Upper lobe of left lung (tissue), 6 donors: ENCODE measurements around the gene DNASE1L1. TPM values are rescaled to one million over a fixed set of nuclear protein-coding genes. Genes with fewer than 3 reads are reported as not detected.

Experiments
- ATAC-seq, 2 donors: fragments of 200-7000 bp; cut with Tn5 transposase; one replicate each; pipeline ENCODE4 v1.9.1; 2022; ENCODE audit warnings: mild to moderate bottlenecking in 2 of 2, moderate library complexity in 2 of 2; ENCODE audit not compliant: low FRiP score in 2 of 2
- DNase-seq, 2 donors: peaks; one replicate each; pipeline ENCODE4 v3.0.0-alpha.2; 2019 to 2020
- H3K27ac ChIP-seq, 4 donors: fragments of 200-600 bp; sonication (generic); one replicate each; pipeline ENCODE4 v1.5.1; 2016 to 2019
- H3K27me3 ChIP-seq, 4 donors: fragments of 200-600 bp; sonication (generic); one replicate each; pipeline ENCODE4 v1.5.1; 2017 to 2019
- H3K36me3 ChIP-seq, 4 donors: fragments of 200-600 bp; sonication (generic); one replicate each; pipeline ENCODE4 v1.5.1; 2016 to 2019
- H3K4me1 ChIP-seq, 4 donors: fragments of 200-600 bp; sonication (generic); one replicate each; pipeline ENCODE4 v1.5.1; 2018 to 2019
- H3K4me3 ChIP-seq, 4 donors: fragments of 200-600 bp; sonication (generic); one replicate each; pipeline ENCODE4 v1.5.1; 2017 to 2019; ENCODE audit warnings: mild to moderate bottlenecking in 2 of 4, moderate library complexity in 1 of 4
- H3K9me3 ChIP-seq, 4 donors: fragments of 200-600 bp; sonication (generic); one replicate each; pipeline ENCODE4 v1.5.1; 2018 to 2019
- CTCF ChIP-seq, 6 experiments: fragments of 450-650 bp in 4 of 6; fragments of 200-600 bp in 2 of 6; sonication (generic) in 2 of 6; IDR thresholded peaks; one replicate each; pipeline ENCODE4 v1.5.1; 2016 to 2019; ENCODE audit warnings: antibody characterized with exemption in 6 of 6
- EP300 ChIP-seq, 4 donors: sonication (generic); formaldehyde crosslinking; IDR thresholded peaks; one replicate each; pipeline ENCODE4 v1.5.1; 2017; ENCODE audit warnings: antibody characterized with exemption in 4 of 4, control low read depth in 2 of 4
- POLR2A ChIP-seq, 4 donors: fragments of 450-650 bp; IDR thresholded peaks; one replicate each; pipeline ENCODE4 v1.5.1; 2016 to 2017; ENCODE audit warnings: antibody characterized with exemption in 4 of 4, mild to moderate bottlenecking in 2 of 4
- POLR2AphosphoS5 ChIP-seq, 2 donors: sonication (generic); formaldehyde crosslinking; IDR thresholded peaks; one replicate each; pipeline ENCODE4 v1.5.1; 2017; ENCODE audit warnings: antibody characterized with exemption in 2 of 2
- WGBS, 2 donors: methylation state at CpG; one replicate each; pipeline ENCODE4 v1.1.5; 2017 to 2018; 5-methylcytosine and 5-hydroxymethylcytosine counted together
- total RNA-seq, 6 donors: library from RNA; depleted of rRNA in 4 of 6; stranded (reverse); fragments of >200 nt in 4 of 6; gene quantifications; one replicate each; pipeline versions ENCODE4 v1.1.0 to v1.2.1, GENCODE V29; 2016 to 2021
- donor health status: DM: no; HTN: no; CAD: no; lungs with moderate emphysema.
- donor health status: DM: no; HTN: yes; CAD: no; lungs with severe emphysema.

The DNASE1L1 gene
- total RNA-seq, 6 donors from 2014 or later: 18.9 to 55.5 (median 48.2) TPM

- Histone ChIP-seq H3K4me3 (no peak overlapping the region), H3K27me3 (no peaks in the 10 kb centered on the region), H3K36me3 (peaks cover 7 to 68% (median 60%) of the 10 kb centered on the region in 4 donors), H3K4me1 (peaks cover 14 to 31% (median 15%) of the 10 kb centered on the region in 4 donors), H3K9me3 (peaks cover 0 to 8% (median 0%) of the 10 kb centered on the region in 4 donors), H3K27ac (peak overlapping the region in 3 of 4 donors; percentile 7 to 95 (median 27))
- DNase-seq (peak in 1 of 2 donors; percentile 51), ATAC-seq (no peak)
- TF ChIP-seq POLR2A (IDR thresholded peaks at IDR 0.05): no peak
- TF ChIP-seq POLR2AphosphoS5 (IDR thresholded peaks at IDR 0.05): no peak
- TF ChIP-seq EP300 (IDR thresholded peaks at IDR 0.05): no peak
- TF ChIP-seq CTCF (IDR thresholded peaks at IDR 0.05): no peak
- WGBS, 2 donors: 87% methylated on average over 32 of the region's 32 CpGs; no CpG with 5 or more reads in 1 of the 2 donors
Measured at GRCh38 chrX:154365997-154366665, 42.9 kb downstream of the DNASE1L1 start.

GRCh38 chrX:154365052-154365600 lies 43.9 kb downstream of the DNASE1L1 start:
- ATAC-seq (no peak), DNase-seq (peak in 1 of 2 donors; percentile 54)
- Histone ChIP-seq H3K9me3 (peaks cover 0 to under 1% (median 0%) of the 10 kb centered on the region in 4 donors), H3K4me3 (no peak overlapping the region), H3K4me1 (peaks cover 14 to 31% (median 15%) of the 10 kb centered on the region in 4 donors), H3K27me3 (no peaks in the 10 kb centered on the region), H3K36me3 (peaks cover 8 to 75% (median 65%) of the 10 kb centered on the region in 4 donors), H3K27ac (peak overlapping the region in 2 of 4 donors; percentile 6 to 27)
- TF ChIP-seq POLR2A (IDR thresholded peaks at IDR 0.05): no peak
- no peak for TF ChIP-seq CTCF (IDR thresholded peaks at IDR 0.05)
- no peak for TF ChIP-seq EP300 (IDR thresholded peaks at IDR 0.05)
- TF ChIP-seq POLR2AphosphoS5 (IDR thresholded peaks at IDR 0.05): no peak
- 85 to 100% methylated on average over 2 to 20 of the region's 20 CpGs for WGBS, 2 donors

GRCh38 chrX:154363706-154364439 lies 45.2 kb downstream of the DNASE1L1 start:
- Histone ChIP-seq H3K4me1 (peaks cover 14 to 20% (median 15%) of the 10 kb centered on the region in 4 donors), H3K9me3 (no peaks in the 10 kb centered on the region), H3K27ac (no peak overlapping the region), H3K4me3 (no peak overlapping the region), H3K27me3 (no peaks in the 10 kb centered on the region), H3K36me3 (peaks cover 16 to 87% (median 77%) of the 10 kb centered on the region in 4 donors)
- WGBS, 2 donors: 92 to 96% methylated on average over 4 to 18 of the region's 20 CpGs
- TF ChIP-seq POLR2AphosphoS5 (IDR thresholded peaks at IDR 0.05) (no peak), POLR2A (IDR thresholded peaks at IDR 0.05) (no peak), EP300 (IDR thresholded peaks at IDR 0.05) (no peak), CTCF (IDR thresholded peaks at IDR 0.05) (no peak)
- no peak for ATAC-seq
- DNase-seq: peak in 1 of 2 donors; percentile 38

GRCh38 chrX:154362085-154362742 lies 46.8 kb downstream of the DNASE1L1 start:
- WGBS, 2 donors: 92 to 100% methylated on average over 9 to 23 of the region's 30 CpGs
- Histone ChIP-seq H3K27me3 (no peaks in the 10 kb centered on the region), H3K9me3 (no peaks in the 10 kb centered on the region), H3K36me3 (peaks cover 21 to 97% (median 86%) of the 10 kb centered on the region in 4 donors), H3K4me3 (no peak overlapping the region), H3K27ac (no peak overlapping the region), H3K4me1 (peaks cover 0 to 6% (median 2%) of the 10 kb centered on the region in 4 donors)
- DNase-seq (no peak), ATAC-seq (no peak)
- TF ChIP-seq POLR2A (IDR thresholded peaks at IDR 0.05): no peak
- no peak for TF ChIP-seq EP300 (IDR thresholded peaks at IDR 0.05)
- TF ChIP-seq POLR2AphosphoS5 (IDR thresholded peaks at IDR 0.05): no peak
- no peak for TF ChIP-seq CTCF (IDR thresholded peaks at IDR 0.05)
